Measurements from ENCODE around the gene CEMIP. TPM values are rescaled to one million over a fixed set of nuclear protein-coding genes. Genes with fewer than 3 reads are reported as not detected.

Gene CEMIP
- polyA plus RNA-seq, 3 donors, result not detected

- Histone ChIP-seq H3K9ac (ENCODE audit: insufficient read depth, low read length, poor library complexity, severe bottlenecking) (no peak overlapping the region), H4K20me1 (ENCODE audit: insufficient read depth, low read length) (no peaks in the 10 kb centered on the region), H3K27me3 (ENCODE audit: control insufficient read depth in 2 of 2, insufficient read depth in 2 of 2, low read length in 2 of 2) (no peaks in the 10 kb centered on the region), H3K4me1 (ENCODE audit: control insufficient read depth in 1 of 2, insufficient read depth in 2 of 2, low read length in 2 of 2) (no peaks in the 10 kb centered on the region), H3K79me2 (ENCODE audit: insufficient read depth, low read length) (no peaks in the 10 kb centered on the region), H3K27ac (ENCODE audit: low read depth in 1 of 2, low read length in 2 of 2) (no peak overlapping the region), H3K36me3 (replicated peaks in 1 of 2; ENCODE audit: control insufficient read depth in 1 of 2, insufficient read depth in 2 of 2, low read length in 2 of 2) (no peaks in the 10 kb centered on the region), H3K4me2 (replicated peaks; ENCODE audit: extremely low read depth, low read length, poor library complexity, severe bottlenecking) (no peak overlapping the region), H3K4me3 (replicated peaks in 1 of 3; ENCODE audit: low read depth in 2 of 3, low read length in 3 of 3) (no peak overlapping the region), H2AFZ (ENCODE audit: insufficient read depth, low read depth, low read length, poor library complexity, severe bottlenecking) (no peak overlapping the region), H3K9me3 (replicated peaks in 1 of 2; ENCODE audit: control insufficient read depth in 1 of 2, insufficient read depth in 1 of 2, low read length in 2 of 2) (no peaks in the 10 kb centered on the region)
- Mint-ChIP-seq H3K27ac (no peak overlapping the region), H3K36me3 (peaks cover 0 to 6% of the 10 kb centered on the region in 2 donors), H3K4me3 (no peak overlapping the region), H3K4me1 (peaks cover 11% of the 10 kb centered on the region), H3K9me3 (peaks cover 0 to 3% (median 0%) of the 10 kb centered on the region in 7 donors), H3K27me3 (ENCODE audit: low read depth in 3 of 3) (peaks cover 0 to 4% (median 0%) of the 10 kb centered on the region in 3 donors)
- intact Hi-C loops (cut with micrococcal nuclease), result no loop called here
- no peak for TF ChIP-seq CTCF (IDR thresholded peaks at IDR 0.05)
- WGBS (ENCODE audit: insufficient coverage), result 57% methylated on average over 1 of the region's 1 CpG
- no peak for DNase-seq
Observed at GRCh38 chr15:80733460-80733859, 45.7 kb upstream of the CEMIP start.

GRCh38 chr15:80735344-80735743 lies 43.8 kb upstream of the CEMIP start:
- peaks cover 0 to 6% of the 10 kb centered on the region in 2 donors for H3K36me3 Mint-ChIP-seq
- no peak overlapping the region for H3K4me3 Mint-ChIP-seq
- H3K27ac ChIP-seq (ENCODE audit: low read depth in 1 of 2, low read length in 2 of 2), result no peak overlapping the region
- no peaks in the 10 kb centered on the region for H3K79me2 ChIP-seq (ENCODE audit: insufficient read depth, low read length)
- H4K20me1 ChIP-seq (ENCODE audit: insufficient read depth, low read length), result no peaks in the 10 kb centered on the region
- WGBS (ENCODE audit: insufficient coverage), result 100% methylated on average over 7 of the region's 8 CpGs
- H3K9ac ChIP-seq (ENCODE audit: insufficient read depth, low read length, poor library complexity, severe bottlenecking), result no peak overlapping the region
- no peaks in the 10 kb centered on the region for H3K27me3 ChIP-seq (ENCODE audit: control insufficient read depth in 2 of 2, insufficient read depth in 2 of 2, low read length in 2 of 2)
- H3K4me1 ChIP-seq (ENCODE audit: control insufficient read depth in 1 of 2, insufficient read depth in 2 of 2, low read length in 2 of 2), result no peaks in the 10 kb centered on the region
- no peaks in the 10 kb centered on the region for H3K9me3 ChIP-seq (replicated peaks in 1 of 2; ENCODE audit: control insufficient read depth in 1 of 2, insufficient read depth in 1 of 2, low read length in 2 of 2)
- intact Hi-C loops (cut with micrococcal nuclease), result no loop called here
- H3K9me3 Mint-ChIP-seq, result peaks cover 0 to 7% (median 0%) of the 10 kb centered on the region in 7 donors
- H3K4me1 Mint-ChIP-seq, result peaks cover 19% of the 10 kb centered on the region
- no peak overlapping the region for H3K4me2 ChIP-seq (replicated peaks; ENCODE audit: extremely low read depth, low read length, poor library complexity, severe bottlenecking)
- peaks cover 0 to 4% (median 0%) of the 10 kb centered on the region in 3 donors for H3K27me3 Mint-ChIP-seq (ENCODE audit: low read depth in 3 of 3)
- no peak overlapping the region for H3K27ac Mint-ChIP-seq
- no peaks in the 10 kb centered on the region for H3K36me3 ChIP-seq (replicated peaks in 1 of 2; ENCODE audit: control insufficient read depth in 1 of 2, insufficient read depth in 2 of 2, low read length in 2 of 2)
- no peak overlapping the region for H2AFZ ChIP-seq (ENCODE audit: insufficient read depth, low read depth, low read length, poor library complexity, severe bottlenecking)
- DNase-seq, result no peak
- no peak overlapping the region for H3K4me3 ChIP-seq (replicated peaks in 1 of 3; ENCODE audit: low read depth in 2 of 3, low read length in 3 of 3)
- TF ChIP-seq CTCF (IDR thresholded peaks at IDR 0.05), result no peak
